Measurements from ENCODE around the gene ADGRE2.

ADGRE2 gene

GRCh38 chr19:14758816-14759215 is 19.5 kb downstream of the ADGRE2 start:
- DNase-seq (ENCODE audit: low read depth in 1 of 2, low spot score in 1 of 2), result peak; percentile 44 to 83
- no peak for TF ChIP-seq JUND (IDR thresholded peaks at IDR 0.05; ENCODE audit: low read depth)
- in situ Hi-C loops (cut with HindIII; ENCODE audit: low pct_unique_long_range_greater_than_20kb, low sequenced_read_pairs), result no loop called here

GRCh38 chr19:14748601-14749000 is 29.8 kb downstream of the ADGRE2 start:
- in situ Hi-C loops (cut with HindIII; ENCODE audit: low pct_unique_long_range_greater_than_20kb, low sequenced_read_pairs), result no loop called here
- DNase-seq (ENCODE audit: low read depth in 1 of 2, low spot score in 1 of 2), result no peak
- no peak for TF ChIP-seq JUND (IDR thresholded peaks at IDR 0.05; ENCODE audit: low read depth)

- DNase-seq (ENCODE audit: low read depth in 1 of 2, low spot score in 1 of 2), result no peak
- in situ Hi-C loops (cut with HindIII; ENCODE audit: low pct_unique_long_range_greater_than_20kb, low sequenced_read_pairs), result no loop called here
- TF ChIP-seq JUND (IDR thresholded peaks at IDR 0.05; ENCODE audit: low read depth), result no peak
Observed at GRCh38 chr19:14746886-14747285, 31.5 kb downstream of the ADGRE2 start.

- no peak for DNase-seq (ENCODE audit: low read depth in 1 of 2, low spot score in 1 of 2)
- TF ChIP-seq JUND (IDR thresholded peaks at IDR 0.05; ENCODE audit: low read depth), result no peak
- in situ Hi-C loops (cut with HindIII; ENCODE audit: low pct_unique_long_range_greater_than_20kb, low sequenced_read_pairs), result no loop called here
Observed at GRCh38 chr19:14735915-14736314, 42.4 kb downstream of the ADGRE2 start.

GRCh38 chr19:14733574-14733973 is 44.8 kb downstream of the ADGRE2 start:
- in situ Hi-C loops (cut with HindIII; ENCODE audit: low pct_unique_long_range_greater_than_20kb, low sequenced_read_pairs), result no loop called here
- DNase-seq (ENCODE audit: low read depth in 1 of 2, low spot score in 1 of 2), result no peak
- TF ChIP-seq JUND (IDR thresholded peaks at IDR 0.05; ENCODE audit: low read depth), result no peak

- DNase-seq (ENCODE audit: low read depth in 1 of 2, low spot score in 1 of 2), result no peak
- TF ChIP-seq JUND (IDR thresholded peaks at IDR 0.05; ENCODE audit: low read depth), result no peak
- in situ Hi-C loops (cut with HindIII; ENCODE audit: low pct_unique_long_range_greater_than_20kb, low sequenced_read_pairs), result no loop called here
Observed at GRCh38 chr19:14732510-14732909, 45.9 kb downstream of the ADGRE2 start.

- no peak for TF ChIP-seq JUND (IDR thresholded peaks at IDR 0.05; ENCODE audit: low read depth)
- peak in 1 of 2 experiments; percentile 20 for DNase-seq (ENCODE audit: low read depth in 1 of 2, low spot score in 1 of 2)
- in situ Hi-C loops (cut with HindIII; ENCODE audit: low pct_unique_long_range_greater_than_20kb, low sequenced_read_pairs), result no loop called here
Observed at GRCh38 chr19:14731200-14731599, 47.2 kb downstream of the ADGRE2 start.

GRCh38 chr19:14728595-14728994 is 49.8 kb downstream of the ADGRE2 start:
- in situ Hi-C loops (cut with HindIII; ENCODE audit: low pct_unique_long_range_greater_than_20kb, low sequenced_read_pairs), result no loop called here
- DNase-seq (ENCODE audit: low read depth in 1 of 2, low spot score in 1 of 2), result no peak
- no peak for TF ChIP-seq JUND (IDR thresholded peaks at IDR 0.05; ENCODE audit: low read depth)

- no peak for TF ChIP-seq JUND (IDR thresholded peaks at IDR 0.05; ENCODE audit: low read depth)
- in situ Hi-C loops (cut with HindIII; ENCODE audit: low pct_unique_long_range_greater_than_20kb, low sequenced_read_pairs), result no loop called here
- DNase-seq (ENCODE audit: low read depth in 1 of 2, low spot score in 1 of 2), result no peak
Observed at GRCh38 chr19:14722127-14722526, 56.2 kb downstream of the ADGRE2 start.

- DNase-seq (ENCODE audit: low read depth in 1 of 2, low spot score in 1 of 2), result no peak
- no peak for TF ChIP-seq JUND (IDR thresholded peaks at IDR 0.05; ENCODE audit: low read depth)
- in situ Hi-C loops (cut with HindIII; ENCODE audit: low pct_unique_long_range_greater_than_20kb, low sequenced_read_pairs), result no loop called here
Observed at GRCh38 chr19:14719162-14719561, 59.2 kb downstream of the ADGRE2 start.

- in situ Hi-C loops (cut with HindIII; ENCODE audit: low pct_unique_long_range_greater_than_20kb, low sequenced_read_pairs), result no loop called here
- no peak for TF ChIP-seq JUND (IDR thresholded peaks at IDR 0.05; ENCODE audit: low read depth)
- no peak for DNase-seq (ENCODE audit: low read depth in 1 of 2, low spot score in 1 of 2)
Observed at GRCh38 chr19:14718522-14719116, 59.7 kb downstream of the ADGRE2 start.

GRCh38 chr19:14715841-14716240 is 62.5 kb downstream of the ADGRE2 start:
- DNase-seq (ENCODE audit: low read depth in 1 of 2, low spot score in 1 of 2), result no peak
- in situ Hi-C loops (cut with HindIII; ENCODE audit: low pct_unique_long_range_greater_than_20kb, low sequenced_read_pairs), result no loop called here
- no peak for TF ChIP-seq JUND (IDR thresholded peaks at IDR 0.05; ENCODE audit: low read depth)

GRCh38 chr19:14704450-14704849 is 73.9 kb downstream of the ADGRE2 start:
- no peak for TF ChIP-seq JUND (IDR thresholded peaks at IDR 0.05; ENCODE audit: low read depth)
- in situ Hi-C loops (cut with HindIII; ENCODE audit: low pct_unique_long_range_greater_than_20kb, low sequenced_read_pairs), result no loop called here
- no peak for DNase-seq (ENCODE audit: low read depth in 1 of 2, low spot score in 1 of 2)

GRCh38 chr19:14703833-14704232 is 74.5 kb downstream of the ADGRE2 start:
- in situ Hi-C loops (cut with HindIII; ENCODE audit: low pct_unique_long_range_greater_than_20kb, low sequenced_read_pairs), result no loop called here
- TF ChIP-seq JUND (IDR thresholded peaks at IDR 0.05; ENCODE audit: low read depth), result no peak

More at GRCh38 chr19:14703833-14704232, 74.5 kb downstream of the ADGRE2 start:
- no peak for DNase-seq (ENCODE audit: low read depth in 1 of 2, low spot score in 1 of 2)
